Cardiac fibroblast (primary cell): Measurements from ENCODE around the gene SPTBN2.
"Not testable (repeated sequence)": the region's sequence is repeated elsewhere in the genome, so short reads cannot be mapped to it uniquely, and the experiment has no call there.

ENCODE experiments used
- DNase-seq, 2 donors: peaks; one replicate each; pipeline versions ENCODE4 v3.0.0 to v3.0.0-alpha.2; 2010; ENCODE audit warnings: low read depth in 2 of 2
- H3K4me3 ChIP-seq, 2 donors: replicated peaks in 1 of 2; 1 replicate in 1 of 2; 2 replicates in 1 of 2; pipeline ENCODE4 v1.5.1; 2011; ENCODE audit warnings: low read depth in 2 of 2, low read length in 2 of 2, mild to moderate bottlenecking in 2 of 2, moderate library complexity in 1 of 2
- CTCF ChIP-seq: IDR thresholded peaks from one replicate; pipeline ENCODE4 v1.5.1; 2011; ENCODE audit warnings: low read depth, mild to moderate bottlenecking, low read length, inconsistent platforms

SPTBN2 gene

GRCh38 chr11:66641834-66642233, 87.2 kb downstream of the SPTBN2 start:
- no peak for TF ChIP-seq CTCF
- H3K4me3 ChIP-seq = peak overlapping the region; percentile 29 to 32
- DNase-seq = peak in 1 of 2 donors; percentile 15

GRCh38 chr11:66639814-66640340, 89.1 kb downstream of the SPTBN2 start:
- H3K4me3 ChIP-seq = peak overlapping the region; percentile 32 to 80
- not testable (repeated sequence) for DNase-seq

GRCh38 chr11:66639066-66639813, 89.8 kb downstream of the SPTBN2 start:
- TF ChIP-seq CTCF = no peak
- DNase-seq = peak; percentile 55 to 60
- H3K4me3 ChIP-seq = peak overlapping the region; percentile 80 to 82

DNA sequence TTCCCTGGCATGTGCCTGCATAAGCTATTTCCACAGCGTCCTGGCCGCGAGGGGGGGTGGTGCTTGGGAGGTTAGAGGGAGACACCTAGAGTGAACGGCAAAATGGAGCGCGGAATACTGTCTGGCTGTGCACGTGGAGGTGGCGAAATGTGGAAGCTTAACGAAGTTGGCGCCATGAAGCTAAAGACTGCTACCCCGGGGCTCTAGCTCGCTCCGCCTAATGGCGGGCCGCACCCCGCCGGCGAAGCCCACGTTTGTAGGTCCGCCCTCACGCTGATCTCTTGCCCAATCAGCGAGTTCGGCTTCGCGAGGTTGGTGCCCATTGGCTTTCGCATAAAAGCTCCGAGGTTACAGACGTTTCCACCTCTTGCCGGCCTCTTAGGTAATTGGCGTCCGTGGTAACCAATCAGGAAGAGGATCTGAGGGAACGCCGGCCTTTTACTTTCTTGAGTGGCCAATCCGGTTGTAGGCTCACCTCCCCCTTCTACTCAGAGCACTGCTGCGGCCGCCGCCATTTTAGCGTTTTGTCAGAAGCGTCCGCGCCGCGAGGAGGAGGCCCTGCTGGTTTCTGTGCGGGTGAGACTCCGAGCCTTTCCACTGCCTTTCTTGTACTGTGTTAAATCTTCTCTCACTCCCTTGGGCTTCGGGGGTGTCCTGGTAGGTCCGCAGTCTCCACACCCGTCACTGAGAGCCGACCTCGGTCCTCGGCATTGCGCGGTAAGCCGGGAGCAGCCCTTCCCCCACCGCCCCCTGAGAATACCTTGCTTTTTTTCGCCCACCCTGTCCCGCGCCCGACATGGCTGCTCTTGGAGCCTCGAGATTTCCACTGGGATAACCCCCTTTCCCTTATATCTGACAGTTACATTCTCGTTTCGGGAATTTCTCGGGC, 90.6 kb downstream of the SPTBN2 start, which contains the start of gene RBM4:
TSS of gene RBM4 (plus strand) at position 527 of the 889 bp plus-strand sequence. CDS start 1,009 bp downstream, outside the sequence.
- peak; percentile 22 for TF ChIP-seq CTCF
- peak; percentile 100 for DNase-seq
- H3K4me3 ChIP-seq = peak within 1 kb of the TSS; percentile 80 to 82

GRCh38 chr11:66637557-66638176, 91.3 kb downstream of the SPTBN2 start:
- no peak for DNase-seq
- TF ChIP-seq CTCF = no peak
- peak overlapping the region; percentile 40 to 42 for H3K4me3 ChIP-seq

- H3K4me3 ChIP-seq = no peak overlapping the region
- no peak for DNase-seq
- no peak for TF ChIP-seq CTCF
Observed at GRCh38 chr11:66636411-66636810, 92.6 kb downstream of the SPTBN2 start.
